ENCODE data around the gene PAPSS2.

Gene PAPSS2

GRCh38 chr10:87684001-87684638 is 24.4 kb downstream of the PAPSS2 start:
- no peak overlapping the region for H3K4me3 ChIP-seq (ENCODE audit: low read depth, low read length)
- TF ChIP-seq CTCF (IDR thresholded peaks at IDR 0.05; ENCODE audit: low read depth, low read length) = no peak

DNA sequence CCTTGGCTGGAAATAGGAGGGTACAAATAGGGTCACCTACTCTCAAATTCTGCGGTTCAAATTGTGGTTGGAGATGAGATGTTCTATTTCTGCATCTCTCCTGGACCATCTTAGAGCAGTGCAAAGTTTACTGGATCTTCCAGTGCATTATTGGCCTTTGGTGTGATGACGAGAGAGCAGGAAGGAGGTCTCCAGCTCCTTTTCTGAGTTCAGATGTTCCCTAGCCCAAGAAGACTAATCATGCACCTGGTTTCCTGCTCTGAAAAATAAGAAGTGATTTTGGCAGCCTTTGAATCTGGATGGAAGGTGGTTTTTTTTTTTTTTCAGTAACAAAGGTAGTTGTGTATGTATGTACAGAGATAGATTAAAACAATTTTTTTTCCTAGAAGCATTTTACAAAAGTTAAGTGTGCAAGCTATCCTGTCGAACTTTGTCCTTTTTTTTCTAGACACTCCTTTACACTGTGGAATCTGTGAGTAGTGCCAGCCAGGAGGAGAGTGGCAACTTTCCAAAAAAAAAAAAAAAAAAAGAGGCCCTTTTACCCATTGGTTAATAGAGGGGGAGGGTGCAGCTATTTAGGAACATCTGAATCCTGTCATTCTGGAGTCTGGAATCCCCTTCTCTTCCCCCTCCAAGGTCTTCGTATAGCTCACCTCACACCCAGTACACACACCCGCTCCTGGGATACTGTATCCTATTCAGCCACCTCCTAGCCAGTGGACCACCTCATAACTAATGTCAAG is 26.3 kb downstream of the PAPSS2 start:
- no peak for TF ChIP-seq CTCF (IDR thresholded peaks at IDR 0.05; ENCODE audit: low read depth, low read length)
- H3K4me3 ChIP-seq (ENCODE audit: low read depth, low read length) = no peak overlapping the region

- no peak for TF ChIP-seq CTCF (IDR thresholded peaks at IDR 0.05; ENCODE audit: low read depth, low read length)
Observed at GRCh38 chr10:87691506-87692070, 31.9 kb downstream of the PAPSS2 start.

GRCh38 chr10:87692956-87693484 is 33.3 kb downstream of the PAPSS2 start:
- H3K4me3 ChIP-seq (ENCODE audit: low read depth, low read length) = no peak overlapping the region
- TF ChIP-seq CTCF (IDR thresholded peaks at IDR 0.05; ENCODE audit: low read depth, low read length) = no peak

More at GRCh38 chr10:87691506-87692070, 31.9 kb downstream of the PAPSS2 start:
- H3K4me3 ChIP-seq (ENCODE audit: low read depth, low read length) = no peak overlapping the region

DNA sequence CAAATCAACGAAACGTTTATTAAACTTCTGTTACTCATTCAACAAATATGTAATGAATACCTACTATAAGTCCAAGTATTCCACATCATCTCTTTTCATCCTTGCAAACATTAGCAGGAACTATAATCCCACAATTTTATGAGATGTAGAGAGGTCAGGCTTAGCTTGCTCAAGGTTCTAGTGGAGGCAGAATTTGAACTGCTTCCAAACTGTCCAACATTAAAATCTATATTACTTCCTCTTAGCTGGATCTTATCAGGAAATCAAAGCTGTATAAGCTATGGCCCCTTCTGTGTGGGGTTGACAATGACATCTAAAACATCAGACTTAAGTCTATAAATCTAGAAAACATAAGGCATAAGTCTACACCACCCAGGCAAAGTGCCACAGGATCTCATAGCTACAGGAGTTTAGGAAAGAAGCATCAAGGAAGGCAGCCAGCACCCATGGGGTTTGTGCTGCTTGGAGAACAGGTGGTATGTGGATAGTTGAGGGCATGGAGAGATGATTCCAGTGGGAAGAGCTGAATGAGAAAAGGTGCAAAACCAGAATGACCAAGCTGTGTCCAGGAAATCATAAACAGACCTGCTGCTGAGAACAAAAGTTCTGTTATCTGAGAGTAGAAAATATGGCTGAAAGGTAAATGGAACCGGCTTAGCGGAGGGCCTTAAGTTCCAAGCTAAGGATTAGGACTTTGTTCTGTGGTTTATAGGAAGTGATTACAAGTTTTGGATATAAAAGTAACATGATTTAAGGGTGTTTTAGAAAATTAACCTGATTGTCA is 34.5 kb downstream of the PAPSS2 start:
- TF ChIP-seq CTCF (IDR thresholded peaks at IDR 0.05; ENCODE audit: low read depth, low read length) = no peak
- H3K4me3 ChIP-seq (ENCODE audit: low read depth, low read length) = no peak overlapping the region

DNA sequence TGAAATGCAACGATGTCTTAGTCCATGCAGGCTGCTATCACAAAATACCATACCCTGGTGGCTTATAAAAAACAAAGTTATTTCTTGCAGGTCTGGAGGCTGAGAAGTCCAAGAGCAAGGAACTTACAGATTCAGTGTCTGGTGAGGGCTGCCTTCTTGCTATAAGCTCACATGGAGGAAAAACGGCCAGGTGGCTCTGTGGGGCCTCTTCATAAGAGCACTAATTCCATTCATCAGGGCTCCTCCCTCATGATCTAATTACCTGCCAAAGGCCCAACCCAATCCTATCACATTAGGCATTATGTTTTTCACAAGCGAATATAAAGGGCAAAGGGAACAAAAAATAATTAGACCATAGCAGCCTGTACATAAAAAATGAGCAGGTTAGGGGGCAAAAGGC is 35.4 kb downstream of the PAPSS2 start:
- no peak overlapping the region for H3K4me3 ChIP-seq (ENCODE audit: low read depth, low read length)
- no peak for TF ChIP-seq CTCF (IDR thresholded peaks at IDR 0.05; ENCODE audit: low read depth, low read length)

Measured in WI38 (cell line).